Activated T-cell treated with anti-CD3 and anti-CD28 coated beads, Interleukin-2, amount 50 U/mL, for 24 hours (primary cell): ENCODE data around the gene FRAS1.
"Not testable (repeated sequence)": the region's sequence is repeated elsewhere in the genome, so short reads cannot be mapped to it uniquely, and the experiment has no call there.

Experiments
- DNase-seq: peaks from one replicate; pipeline ENCODE4 v3.0.0-alpha.2; 2020
- H3K27ac Mint-ChIP-seq: 2 replicates; pipeline ENCODE4 v1.8.0; 2020; ENCODE audit warnings: mild to moderate bottlenecking, mixed read lengths
- H3K27me3 Mint-ChIP-seq: 2 replicates; pipeline ENCODE4 v1.8.0; 2020; ENCODE audit warnings: mixed read lengths
- H3K36me3 Mint-ChIP-seq: 2 replicates; pipeline ENCODE4 v1.8.0; 2020; ENCODE audit warnings: low read depth, mixed read lengths
- H3K4me1 Mint-ChIP-seq: 2 replicates; pipeline ENCODE4 v1.8.0; 2020; ENCODE audit warnings: low read depth, mixed read lengths
- H3K4me3 Mint-ChIP-seq: 2 replicates; pipeline ENCODE4 v1.8.0; 2020; ENCODE audit warnings: mild to moderate bottlenecking, moderate library complexity, mixed read lengths
- H3K9me3 Mint-ChIP-seq: 2 replicates; pipeline ENCODE4 v1.8.0; 2020; ENCODE audit warnings: mixed read lengths

The FRAS1 gene

DNA sequence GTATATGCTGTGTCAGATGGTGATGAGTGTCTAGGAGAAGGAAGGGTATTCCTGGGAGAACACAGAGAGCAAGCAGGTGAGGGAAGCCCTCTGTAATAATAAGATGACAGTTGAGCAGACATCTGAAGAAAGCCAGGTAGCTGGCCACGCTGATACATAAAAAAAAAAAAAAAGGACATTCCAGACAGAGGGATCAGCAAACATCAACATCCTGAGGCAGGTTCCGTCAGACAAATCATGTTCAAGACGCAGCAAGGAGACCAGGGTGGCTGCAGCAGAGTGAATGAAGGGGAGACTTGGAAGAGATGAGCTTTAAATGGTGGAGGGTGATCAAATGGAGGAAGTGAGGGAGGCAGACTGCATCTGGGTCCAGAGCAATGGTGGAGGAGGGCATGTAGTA is 396.9 kb downstream of the FRAS1 start:
- peaks cover 11% of the 10 kb centered on the region for H3K27me3 Mint-ChIP-seq
- H3K9me3 Mint-ChIP-seq = no peaks in the 10 kb centered on the region
- no peak overlapping the region for H3K4me3 Mint-ChIP-seq
- no peak for DNase-seq
- no peak overlapping the region for H3K27ac Mint-ChIP-seq
- H3K4me1 Mint-ChIP-seq = no peaks in the 10 kb centered on the region
- H3K36me3 Mint-ChIP-seq = no peaks in the 10 kb centered on the region

- no peak overlapping the region for H3K27ac Mint-ChIP-seq
- H3K4me1 Mint-ChIP-seq = no peaks in the 10 kb centered on the region
- no peaks in the 10 kb centered on the region for H3K9me3 Mint-ChIP-seq
- no peak for DNase-seq
- peaks cover 17% of the 10 kb centered on the region for H3K27me3 Mint-ChIP-seq
- H3K36me3 Mint-ChIP-seq = no peaks in the 10 kb centered on the region
- no peak overlapping the region for H3K4me3 Mint-ChIP-seq
These were observed 400.6 kb downstream of the FRAS1 start for GRCh38 chr4:78457751-78458150.

DNA sequence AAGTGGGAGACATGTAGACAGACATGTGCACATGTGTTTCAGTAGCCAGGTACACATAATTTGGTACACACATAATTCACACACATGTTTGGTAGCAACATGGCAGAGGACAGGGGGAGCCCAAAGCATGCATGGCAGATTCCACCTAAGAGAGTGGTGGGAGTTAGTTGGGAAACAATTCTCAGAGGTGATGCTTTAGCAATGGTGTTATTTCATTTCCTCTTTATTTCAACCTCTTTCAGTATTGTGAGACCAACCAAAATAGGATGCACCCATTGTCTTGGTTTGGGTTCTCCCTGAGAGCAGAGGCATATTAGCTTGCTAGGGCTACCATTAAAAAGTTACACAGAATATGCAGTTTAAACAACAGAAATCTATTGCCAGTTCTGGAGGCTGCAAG is 402.2 kb downstream of the FRAS1 start:
- Mint-ChIP-seq H3K27me3 (peaks cover 11% of the 10 kb centered on the region), H3K9me3 (no peaks in the 10 kb centered on the region), H3K36me3 (no peaks in the 10 kb centered on the region), H3K27ac (no peak overlapping the region), H3K4me1 (no peaks in the 10 kb centered on the region), H3K4me3 (no peak overlapping the region)
- DNase-seq = no peak

DNA sequence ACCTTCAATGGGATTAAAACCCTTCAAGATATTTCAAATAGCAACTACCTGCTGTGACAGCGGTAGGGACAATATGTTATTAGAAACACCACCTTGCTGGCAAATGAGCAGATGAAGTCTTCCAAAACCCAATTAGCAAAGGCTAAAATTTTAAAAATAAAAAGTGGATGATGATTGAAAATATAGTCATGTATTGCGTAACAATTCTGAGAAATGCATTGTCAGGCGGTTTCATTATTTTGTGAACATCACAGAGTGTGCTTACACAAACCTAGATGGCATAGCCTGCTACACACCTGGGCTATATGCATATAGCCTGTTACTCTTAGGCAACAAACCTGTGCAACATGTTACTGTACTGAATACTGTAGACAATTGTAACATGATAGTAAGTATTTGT is 403.2 kb downstream of the FRAS1 start:
- H3K4me3 Mint-ChIP-seq = no peak overlapping the region

GRCh38 chr4:78464265-78464664 is 407.1 kb downstream of the FRAS1 start:
- Mint-ChIP-seq H3K27me3 (peaks cover 10% of the 10 kb centered on the region), H3K36me3 (no peaks in the 10 kb centered on the region), H3K9me3 (no peaks in the 10 kb centered on the region), H3K27ac (no peak overlapping the region), H3K4me1 (no peaks in the 10 kb centered on the region), H3K4me3 (no peak overlapping the region)
- DNase-seq = no peak

More for the DNA sequence above, 403.2 kb downstream of the FRAS1 start:
- DNase-seq = no peak
- no peaks in the 10 kb centered on the region for H3K4me1 Mint-ChIP-seq
- no peaks in the 10 kb centered on the region for H3K9me3 Mint-ChIP-seq
- peaks cover 9% of the 10 kb centered on the region for H3K27me3 Mint-ChIP-seq
- H3K27ac Mint-ChIP-seq = no peak overlapping the region
- no peaks in the 10 kb centered on the region for H3K36me3 Mint-ChIP-seq

DNA sequence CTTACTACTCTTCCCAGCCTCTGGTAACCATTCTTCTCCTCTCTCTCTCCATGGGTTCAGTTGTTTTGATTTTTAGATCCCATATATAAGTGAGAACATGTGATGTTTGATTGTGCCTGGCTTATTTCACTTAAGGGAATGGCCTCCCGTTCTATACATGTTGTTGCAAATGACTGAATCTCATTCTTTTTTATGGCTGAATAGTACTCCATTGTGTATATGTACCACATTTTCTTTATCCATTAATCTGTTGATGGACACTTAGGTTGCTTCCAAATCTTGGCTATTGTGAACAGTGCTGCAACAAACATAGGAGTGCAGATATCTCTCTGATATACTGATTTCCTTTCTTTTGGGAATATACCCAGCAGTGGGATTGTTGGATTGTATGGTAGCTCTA is 410.1 kb downstream of the FRAS1 start:
- H3K4me3 Mint-ChIP-seq, H3K36me3 Mint-ChIP-seq, H3K4me1 Mint-ChIP-seq, H3K27me3 Mint-ChIP-seq, H3K27ac Mint-ChIP-seq, DNase-seq, H3K9me3 Mint-ChIP-seq: not testable (repeated sequence)

DNA sequence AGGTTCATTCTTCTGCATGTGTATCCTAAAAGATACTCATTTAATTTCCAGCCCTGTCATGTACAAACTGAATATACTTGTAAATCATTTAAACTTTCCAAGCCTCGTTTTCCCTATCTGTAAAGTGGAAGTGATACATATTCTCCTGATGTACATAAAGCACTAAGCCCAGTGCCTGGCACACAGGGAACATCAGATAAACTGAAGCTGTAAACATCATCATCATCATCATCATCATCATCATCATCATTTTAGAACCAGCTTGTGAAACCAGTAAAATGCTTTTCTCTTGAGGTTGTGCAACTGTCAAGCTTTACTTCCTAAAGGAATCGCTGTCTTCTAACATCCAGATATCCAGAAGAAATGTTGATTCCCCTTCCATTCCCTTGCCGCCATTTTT is 411.1 kb downstream of the FRAS1 start:
- no peak for DNase-seq
- Mint-ChIP-seq H3K9me3 (no peaks in the 10 kb centered on the region), H3K4me1 (no peaks in the 10 kb centered on the region), H3K27ac (no peak overlapping the region), H3K36me3 (no peaks in the 10 kb centered on the region), H3K27me3 (peaks cover 4% of the 10 kb centered on the region), H3K4me3 (no peak overlapping the region)

GRCh38 chr4:78476108-78476704 is 419.1 kb downstream of the FRAS1 start:
- DNase-seq = no peak
- Mint-ChIP-seq H3K27ac (no peak overlapping the region), H3K27me3 (no peaks in the 10 kb centered on the region), H3K36me3 (no peaks in the 10 kb centered on the region), H3K9me3 (no peaks in the 10 kb centered on the region), H3K4me1 (no peaks in the 10 kb centered on the region), H3K4me3 (no peak overlapping the region)

DNA sequence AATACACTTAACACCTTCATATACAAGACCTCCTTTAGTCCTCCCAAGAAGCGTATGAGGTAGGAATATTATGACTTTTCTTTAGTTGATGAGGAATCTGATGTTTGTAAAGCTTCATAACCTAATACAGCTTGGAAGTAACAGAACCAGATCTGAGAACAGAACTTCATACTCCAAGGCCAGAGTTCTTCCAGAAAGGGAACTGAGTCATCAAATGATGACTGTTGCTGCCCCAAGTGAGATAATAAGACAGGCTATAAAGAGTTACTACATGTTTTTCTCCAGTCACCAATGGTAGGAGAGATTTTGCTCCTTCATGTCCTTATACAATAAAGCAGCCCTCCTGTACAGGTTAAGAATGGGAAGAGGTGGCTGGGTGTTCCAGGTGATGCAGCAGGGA is 420.2 kb downstream of the FRAS1 start:
- no peaks in the 10 kb centered on the region for H3K9me3 Mint-ChIP-seq
- no peaks in the 10 kb centered on the region for H3K27me3 Mint-ChIP-seq
- DNase-seq = no peak
- no peak overlapping the region for H3K27ac Mint-ChIP-seq
- H3K4me1 Mint-ChIP-seq = no peaks in the 10 kb centered on the region
- no peaks in the 10 kb centered on the region for H3K36me3 Mint-ChIP-seq
- no peak overlapping the region for H3K4me3 Mint-ChIP-seq

DNA sequence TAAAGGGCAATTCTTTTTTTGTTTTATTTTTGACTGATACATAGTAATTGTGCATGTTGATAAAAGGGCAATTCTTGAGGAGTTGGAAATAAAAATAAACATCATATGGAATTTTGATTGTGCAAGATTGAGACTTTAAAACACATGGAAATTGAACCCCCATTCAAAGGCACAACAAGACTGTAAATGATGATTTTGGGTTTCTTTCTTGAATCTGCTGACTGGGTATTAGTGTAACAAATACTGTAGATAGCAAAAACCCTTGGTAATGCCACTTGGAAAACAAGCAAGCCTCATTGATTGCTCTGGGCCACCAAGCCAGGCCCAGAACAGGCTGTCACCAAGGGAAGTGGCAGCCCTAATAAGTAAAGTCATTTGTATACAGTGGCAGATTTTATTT is 421.4 kb downstream of the FRAS1 start:
- Mint-ChIP-seq H3K4me3 (no peak overlapping the region), H3K27ac (no peak overlapping the region), H3K9me3 (no peaks in the 10 kb centered on the region), H3K27me3 (no peaks in the 10 kb centered on the region), H3K36me3 (no peaks in the 10 kb centered on the region), H3K4me1 (no peaks in the 10 kb centered on the region)
- no peak for DNase-seq

DNA sequence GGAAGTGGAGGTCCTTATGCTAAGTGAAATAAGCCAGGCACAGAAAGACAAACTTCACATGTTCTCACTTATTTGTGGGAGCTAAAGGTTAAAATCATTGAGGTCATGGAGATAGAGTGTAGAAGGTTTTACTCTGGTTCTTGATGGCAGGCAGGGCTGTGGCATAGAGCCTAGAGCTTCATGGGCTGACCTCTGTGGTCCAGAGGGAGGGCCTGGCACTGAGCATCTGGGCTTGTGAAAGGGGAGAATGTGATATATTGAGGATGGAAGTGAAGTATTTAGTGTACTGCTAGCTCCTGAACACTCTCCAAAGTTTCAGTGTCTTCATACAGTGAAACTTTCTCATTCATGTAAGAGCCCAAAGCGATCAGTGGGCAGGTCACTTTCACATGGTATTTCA is 423.2 kb downstream of the FRAS1 start:
- H3K27ac Mint-ChIP-seq = no peak overlapping the region

DNA sequence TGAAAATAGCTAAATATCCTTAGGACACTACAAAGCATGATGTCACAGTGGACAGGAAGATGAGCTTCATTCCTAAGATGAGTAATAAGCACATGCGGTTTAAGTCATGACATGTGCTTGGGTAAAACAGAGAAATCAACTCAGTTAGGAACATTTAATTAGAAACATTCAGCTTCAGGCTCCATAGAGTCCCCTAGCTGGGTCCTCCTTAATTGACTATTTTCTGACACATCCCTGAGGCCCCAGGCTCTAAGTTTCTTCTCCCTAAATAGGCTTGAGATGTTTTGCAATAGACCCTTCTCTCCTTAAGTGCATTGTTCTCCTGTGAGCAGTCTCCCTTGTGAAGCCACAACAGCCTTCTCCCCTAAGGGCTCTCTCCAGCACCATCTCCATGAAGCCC is 424.1 kb downstream of the FRAS1 start:
- no peak overlapping the region for H3K27ac Mint-ChIP-seq
- peaks cover 5% of the 10 kb centered on the region for H3K27me3 Mint-ChIP-seq
- H3K4me3 Mint-ChIP-seq = no peak overlapping the region
- H3K36me3 Mint-ChIP-seq = no peaks in the 10 kb centered on the region
- H3K4me1 Mint-ChIP-seq = no peaks in the 10 kb centered on the region
- H3K9me3 Mint-ChIP-seq = no peaks in the 10 kb centered on the region
- DNase-seq = no peak

More for the DNA sequence above, 423.2 kb downstream of the FRAS1 start:
- Mint-ChIP-seq H3K4me3 (no peak overlapping the region), H3K27me3 (peaks cover 5% of the 10 kb centered on the region), H3K4me1 (no peaks in the 10 kb centered on the region), H3K36me3 (no peaks in the 10 kb centered on the region), H3K9me3 (no peaks in the 10 kb centered on the region)
- DNase-seq = no peak

DNA sequence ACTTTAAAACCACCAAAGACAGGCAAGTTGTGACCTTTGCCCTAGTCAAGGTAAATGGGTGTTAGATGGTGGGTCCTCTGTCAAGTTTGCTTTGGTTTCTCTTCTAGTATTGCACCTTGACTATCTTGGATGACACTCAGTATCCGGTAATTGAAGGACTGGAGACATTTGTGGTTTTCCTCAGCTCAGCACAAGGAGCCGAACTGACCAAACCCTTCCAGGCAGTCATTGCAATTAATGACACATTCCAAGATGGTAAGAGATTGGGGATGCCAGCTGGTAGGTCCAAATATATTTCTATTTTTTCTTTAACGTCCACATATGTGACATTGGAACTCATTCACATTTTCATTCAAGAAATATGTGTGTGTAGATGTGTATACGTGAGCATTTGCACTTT is 425.2 kb downstream of the FRAS1 start:
- H3K4me3 Mint-ChIP-seq = no peak overlapping the region
- peaks cover 7% of the 10 kb centered on the region for H3K27me3 Mint-ChIP-seq
- no peak for DNase-seq
- no peaks in the 10 kb centered on the region for H3K9me3 Mint-ChIP-seq
- H3K4me1 Mint-ChIP-seq = no peaks in the 10 kb centered on the region
- no peak overlapping the region for H3K27ac Mint-ChIP-seq
- no peaks in the 10 kb centered on the region for H3K36me3 Mint-ChIP-seq

DNA sequence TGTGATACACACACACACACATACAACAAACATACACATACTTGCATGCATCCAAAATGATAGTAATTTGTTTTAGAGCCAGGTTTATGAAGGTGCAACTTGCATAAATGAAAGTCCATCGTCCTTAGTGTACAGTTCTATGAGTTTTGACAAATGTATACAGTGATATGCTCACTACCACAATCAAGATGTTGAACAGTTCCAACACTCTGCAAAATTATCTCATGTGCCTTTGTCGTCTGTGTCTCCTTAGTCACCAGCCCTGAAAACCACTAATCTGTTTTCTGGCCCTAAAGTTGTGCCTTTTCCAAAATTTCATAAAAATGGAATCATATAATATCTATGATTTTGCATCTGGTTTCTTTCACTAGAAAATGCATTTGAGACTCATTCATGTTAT is 426.7 kb downstream of the FRAS1 start:
- no peaks in the 10 kb centered on the region for H3K4me1 Mint-ChIP-seq
- H3K27me3 Mint-ChIP-seq = peaks cover 14% of the 10 kb centered on the region
- H3K27ac Mint-ChIP-seq = no peak overlapping the region
- H3K9me3 Mint-ChIP-seq = no peaks in the 10 kb centered on the region
- no peak for DNase-seq
- no peaks in the 10 kb centered on the region for H3K36me3 Mint-ChIP-seq
- H3K4me3 Mint-ChIP-seq = no peak overlapping the region

DNA sequence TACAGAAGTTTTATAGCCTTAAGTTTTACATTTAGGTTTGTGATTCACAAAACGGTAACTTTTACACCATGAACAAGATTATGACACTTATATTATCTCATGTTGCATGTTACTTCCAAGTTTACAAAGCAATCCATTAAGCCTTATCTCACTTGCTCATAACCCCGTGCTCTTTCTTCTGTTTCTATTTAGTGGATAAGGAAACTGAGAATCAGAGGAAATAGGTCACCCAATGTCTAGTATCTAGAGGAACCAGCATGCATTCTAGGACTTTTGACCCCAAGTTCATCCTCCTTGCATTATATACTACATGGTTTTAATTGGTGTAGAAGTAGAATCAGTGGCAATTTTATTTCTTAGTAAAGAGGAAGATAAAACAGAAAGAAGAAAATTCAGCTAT is 427.5 kb downstream of the FRAS1 start:
- no peaks in the 10 kb centered on the region for H3K36me3 Mint-ChIP-seq
- DNase-seq = no peak
- H3K4me1 Mint-ChIP-seq = no peaks in the 10 kb centered on the region
- no peak overlapping the region for H3K27ac Mint-ChIP-seq
- H3K27me3 Mint-ChIP-seq = peaks cover 15% of the 10 kb centered on the region
- no peaks in the 10 kb centered on the region for H3K9me3 Mint-ChIP-seq
- no peak overlapping the region for H3K4me3 Mint-ChIP-seq

DNA sequence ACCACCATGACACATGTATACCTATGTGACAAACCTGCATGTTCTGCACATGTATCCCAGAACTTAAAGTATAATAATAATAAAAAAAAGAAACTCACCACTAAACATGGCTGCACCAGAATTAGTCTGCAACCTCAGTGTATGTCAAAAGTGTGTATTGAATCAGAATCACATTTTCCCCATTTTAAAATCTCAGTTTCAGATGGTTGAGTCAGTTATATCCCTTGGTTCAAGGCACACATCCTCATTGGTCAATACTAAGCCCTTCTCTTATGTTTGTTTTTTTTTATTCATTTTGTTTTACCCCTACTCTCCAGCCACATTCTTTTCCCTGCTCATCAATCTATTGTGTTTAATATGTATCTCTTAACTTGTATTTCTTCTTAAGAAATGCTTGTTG is 436.6 kb downstream of the FRAS1 start:
- peaks cover 18% of the 10 kb centered on the region for H3K27me3 Mint-ChIP-seq
- no peak for DNase-seq
- no peaks in the 10 kb centered on the region for H3K36me3 Mint-ChIP-seq
- no peaks in the 10 kb centered on the region for H3K4me1 Mint-ChIP-seq
- H3K9me3 Mint-ChIP-seq = no peaks in the 10 kb centered on the region
- H3K27ac Mint-ChIP-seq = no peak overlapping the region
- H3K4me3 Mint-ChIP-seq = no peak overlapping the region
